ENCODE results near the gene GRAP.
"Not testable (repeated sequence)": the region's sequence is repeated elsewhere in the genome, so short reads cannot be mapped to it uniquely, and the experiment has no call there.

The GRAP gene

GRCh38 chr17:19030771-19031449, 15.8 kb downstream of the GRAP start:
- not testable (repeated sequence) for H3K9me3 Mint-ChIP-seq

DNA sequence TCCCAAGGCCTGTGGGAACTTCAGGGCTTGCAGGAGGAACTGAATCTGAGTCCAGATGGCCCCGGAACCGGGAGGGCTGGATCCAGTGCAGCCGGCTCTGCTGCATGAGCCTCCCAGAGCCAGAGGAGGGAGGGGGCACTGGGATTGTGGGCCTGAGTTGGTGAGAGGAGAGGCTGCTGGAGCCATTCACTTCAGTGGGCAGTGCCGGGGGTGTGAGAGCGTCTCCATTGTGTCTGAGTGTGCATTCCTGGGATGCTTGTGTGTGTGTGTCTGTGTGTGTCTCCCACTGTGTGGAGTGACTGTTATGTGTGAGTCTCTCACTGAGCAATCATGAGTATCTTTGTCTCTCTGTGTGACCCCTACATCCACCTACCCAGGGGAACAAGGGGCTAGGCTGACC, 17.0 kb downstream of the GRAP start:
- not testable (repeated sequence) for H3K4me3 Mint-ChIP-seq; H3K27me3 Mint-ChIP-seq; H3K9me3 Mint-ChIP-seq; H3K27ac Mint-ChIP-seq; ATAC-seq (ENCODE audit: low read depth); H3K36me3 Mint-ChIP-seq; H3K4me1 Mint-ChIP-seq; DNase-seq (ENCODE audit: low spot score in 2 of 2)

More at GRCh38 chr17:19030771-19031449, 15.8 kb downstream of the GRAP start:
- not testable (repeated sequence) for H3K36me3 Mint-ChIP-seq; ATAC-seq (ENCODE audit: low read depth); DNase-seq (ENCODE audit: low spot score in 2 of 2); H3K27me3 Mint-ChIP-seq; H3K4me3 Mint-ChIP-seq; H3K4me1 Mint-ChIP-seq; H3K27ac Mint-ChIP-seq

DNA sequence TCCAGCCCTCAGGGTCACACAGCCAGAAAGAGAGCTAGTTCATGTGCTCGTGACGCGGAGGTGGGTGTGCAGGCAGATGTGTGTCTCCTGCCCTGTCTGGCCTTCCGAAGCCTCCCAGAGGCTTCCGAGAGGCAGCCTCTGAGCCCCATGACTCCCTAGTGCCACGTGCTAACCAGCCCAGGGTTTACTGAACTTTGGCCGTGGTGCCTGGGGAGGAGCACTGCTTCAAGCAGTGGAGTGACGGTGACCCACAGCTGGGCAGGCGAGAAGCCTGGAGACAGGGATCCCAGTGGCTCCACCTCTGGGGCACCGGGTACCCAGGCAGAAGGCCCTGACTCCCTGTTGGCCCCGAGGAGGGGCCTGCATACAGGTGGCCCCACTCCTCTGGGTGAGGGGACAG, 18.1 kb downstream of the GRAP start:
- not testable (repeated sequence) for DNase-seq (ENCODE audit: low spot score in 2 of 2); H3K4me3 Mint-ChIP-seq; ATAC-seq (ENCODE audit: low read depth); H3K27ac Mint-ChIP-seq; H3K27me3 Mint-ChIP-seq; H3K36me3 Mint-ChIP-seq; H3K9me3 Mint-ChIP-seq
- H3K4me1 Mint-ChIP-seq = peaks cover 11% of the 10 kb centered on the region

- Mint-ChIP-seq H3K4me1 (peaks cover 17% of the 10 kb centered on the region), H3K27me3 (no peaks in the 10 kb centered on the region), H3K36me3 (peaks cover 15% of the 10 kb centered on the region), H3K27ac (peak overlapping the region; percentile 87), H3K4me3 (no peak overlapping the region), H3K9me3 (no peaks in the 10 kb centered on the region)
- DNase-seq (ENCODE audit: low spot score in 2 of 2) (no peak), ATAC-seq (ENCODE audit: low read depth) (peak; percentile 22)
These were observed 22.4 kb downstream of the GRAP start for GRCh38 chr17:19024101-19025078.

DNA sequence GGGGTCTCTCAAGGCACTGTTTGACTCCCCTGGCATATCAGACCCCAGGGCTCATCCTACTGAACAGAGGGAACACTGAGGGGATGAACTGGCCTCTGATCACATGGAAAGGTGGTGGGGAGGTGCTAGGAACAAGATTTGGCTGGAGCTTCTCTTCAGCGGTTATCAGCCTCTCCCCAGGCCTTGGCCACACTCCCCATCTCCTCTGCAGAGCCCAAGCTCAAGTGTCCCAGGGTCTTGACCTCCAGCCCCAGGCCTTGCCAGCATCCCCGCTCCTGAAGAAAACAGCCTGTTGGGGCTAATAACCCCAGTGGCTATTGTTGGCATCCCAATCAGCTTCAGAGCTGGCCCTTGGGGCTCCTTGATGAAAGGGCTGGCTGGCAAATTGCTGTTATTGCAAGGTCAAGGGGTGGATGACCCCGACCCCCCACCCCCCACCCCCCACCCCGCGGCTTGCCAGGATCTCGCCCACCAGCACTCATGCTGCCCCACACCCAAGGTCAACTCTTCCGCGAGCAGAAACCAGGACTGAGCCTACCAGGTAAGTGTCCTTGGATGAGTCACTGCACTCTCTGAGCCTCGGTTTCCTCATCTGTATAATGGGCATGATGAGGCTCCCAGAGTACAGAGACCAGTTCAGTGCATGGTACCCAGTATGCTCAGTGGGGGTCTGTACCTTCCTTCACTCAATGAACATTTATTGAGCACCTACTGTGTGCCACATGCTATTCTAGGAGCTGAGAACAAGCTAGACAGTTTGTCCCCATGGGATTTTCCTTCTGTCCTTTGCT, 23.4 kb downstream of the GRAP start:
- ATAC-seq (ENCODE audit: low read depth) (no peak), DNase-seq (ENCODE audit: low spot score in 2 of 2) (no peak)
- Mint-ChIP-seq H3K9me3 (no peaks in the 10 kb centered on the region), H3K27me3 (no peaks in the 10 kb centered on the region), H3K27ac (no peak overlapping the region), H3K4me1 (peaks cover 24% of the 10 kb centered on the region), H3K36me3 (peaks cover 15% of the 10 kb centered on the region), H3K4me3 (no peak overlapping the region)

GRCh38 chr17:19022747-19023146, 24.0 kb downstream of the GRAP start:
- Mint-ChIP-seq H3K9me3 (no peaks in the 10 kb centered on the region), H3K4me3 (no peak overlapping the region), H3K36me3 (peaks cover 15% of the 10 kb centered on the region), H3K4me1 (peaks cover 24% of the 10 kb centered on the region), H3K27me3 (no peaks in the 10 kb centered on the region), H3K27ac (no peak overlapping the region)
- ATAC-seq (ENCODE audit: low read depth) (no peak), DNase-seq (ENCODE audit: low spot score in 2 of 2) (no peak)

- Mint-ChIP-seq H3K4me1 (peaks cover 25% of the 10 kb centered on the region), H3K27ac (no peak overlapping the region), H3K27me3 (no peaks in the 10 kb centered on the region), H3K9me3 (no peaks in the 10 kb centered on the region), H3K36me3 (peaks cover 15% of the 10 kb centered on the region), H3K4me3 (no peak overlapping the region)
- ATAC-seq (ENCODE audit: low read depth) = no peak
- DNase-seq (ENCODE audit: low spot score in 2 of 2) = no peak
These were observed 24.6 kb downstream of the GRAP start for GRCh38 chr17:19022128-19022527.

DNA sequence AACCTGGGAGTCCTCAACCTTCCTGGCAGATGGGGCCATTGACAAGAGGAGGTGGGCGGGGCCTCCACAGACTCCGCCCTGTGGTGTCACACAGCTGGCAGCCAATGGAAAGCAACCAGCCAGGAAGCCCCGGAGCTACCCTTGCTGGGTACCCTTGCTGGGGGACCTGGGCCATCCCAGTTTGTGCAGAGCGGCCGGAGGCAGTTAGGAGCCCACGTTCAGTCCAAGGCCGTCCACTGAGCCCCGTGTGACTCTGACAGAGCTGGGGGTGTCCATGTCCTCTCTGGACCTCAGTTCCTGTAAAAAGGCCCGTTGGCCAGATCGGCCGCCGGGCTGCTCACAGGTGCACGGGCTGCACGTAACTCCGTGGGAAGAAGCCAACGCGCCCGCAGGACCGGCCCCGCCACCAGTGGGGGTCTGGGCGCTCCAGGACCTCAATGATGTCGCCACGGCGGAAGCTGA, 25.1 kb downstream of the GRAP start:
- Mint-ChIP-seq H3K4me3 (no peak overlapping the region), H3K9me3 (no peaks in the 10 kb centered on the region), H3K4me1 (peaks cover 30% of the 10 kb centered on the region), H3K36me3 (peaks cover 15% of the 10 kb centered on the region), H3K27ac (no peak overlapping the region), H3K27me3 (peaks cover 3% of the 10 kb centered on the region)
- ATAC-seq (ENCODE audit: low read depth) (peak; percentile 55), DNase-seq (ENCODE audit: low spot score in 2 of 2) (no peak)

DNA sequence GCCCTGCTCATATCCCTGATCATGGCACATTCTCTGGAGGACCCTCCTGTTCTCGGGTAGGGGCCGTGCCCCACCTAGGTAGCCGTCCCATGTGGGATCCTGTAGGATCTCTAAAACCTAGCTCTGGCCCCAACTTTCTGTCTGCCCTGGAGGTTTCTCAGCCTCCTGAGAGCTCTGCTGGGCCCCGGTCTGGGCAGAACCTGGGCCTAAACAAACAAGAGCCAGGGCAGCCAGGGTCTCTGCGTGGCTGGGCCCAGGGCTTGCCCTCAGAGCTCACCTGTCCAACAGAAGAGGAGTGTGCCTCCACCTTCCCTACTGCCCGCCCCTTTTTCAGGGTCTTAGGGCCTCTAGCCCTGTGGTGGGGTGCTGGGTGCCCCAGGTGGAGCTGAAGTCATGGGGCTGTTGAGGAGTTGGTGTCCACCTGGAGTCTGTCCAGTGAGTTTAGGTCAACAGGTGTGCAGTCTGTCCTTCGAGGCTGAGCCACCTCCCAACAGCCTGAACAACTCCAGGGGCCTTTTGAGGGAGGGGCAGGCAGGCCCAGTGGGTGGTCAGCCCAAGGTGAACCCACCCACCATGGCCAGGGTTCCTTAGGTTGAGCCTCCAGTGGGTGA, 25.6 kb downstream of the GRAP start:
- ATAC-seq (ENCODE audit: low read depth); H3K4me3 Mint-ChIP-seq; H3K9me3 Mint-ChIP-seq; H3K27me3 Mint-ChIP-seq; DNase-seq (ENCODE audit: low spot score in 2 of 2): not testable (repeated sequence)
- peaks cover 30% of the 10 kb centered on the region for H3K4me1 Mint-ChIP-seq
- peaks cover 15% of the 10 kb centered on the region for H3K36me3 Mint-ChIP-seq
- H3K27ac Mint-ChIP-seq = peak overlapping the region; percentile 28

GRCh38 chr17:19020016-19020415, 26.7 kb downstream of the GRAP start:
- H3K4me3 Mint-ChIP-seq = no peak overlapping the region
- peak overlapping the region; percentile 46 for H3K27ac Mint-ChIP-seq
- DNase-seq (ENCODE audit: low spot score in 2 of 2) (no peak), ATAC-seq (ENCODE audit: low read depth) (no peak)
- H3K27me3 Mint-ChIP-seq = peaks cover 5% of the 10 kb centered on the region
- H3K4me1 Mint-ChIP-seq = peaks cover 33% of the 10 kb centered on the region
- no peaks in the 10 kb centered on the region for H3K9me3 Mint-ChIP-seq
- H3K36me3 Mint-ChIP-seq = peaks cover 15% of the 10 kb centered on the region

GRCh38 chr17:19019041-19019941, 27.5 kb downstream of the GRAP start:
- H3K27ac Mint-ChIP-seq = peak overlapping the region; percentile 53
- DNase-seq (ENCODE audit: low spot score in 2 of 2) (no peak), ATAC-seq (ENCODE audit: low read depth) (no peak)
- peaks cover 5% of the 10 kb centered on the region for H3K27me3 Mint-ChIP-seq
- H3K4me1 Mint-ChIP-seq = peaks cover 27% of the 10 kb centered on the region
- H3K36me3 Mint-ChIP-seq = peaks cover 10% of the 10 kb centered on the region
- H3K9me3 Mint-ChIP-seq = no peaks in the 10 kb centered on the region
- H3K4me3 Mint-ChIP-seq = no peak overlapping the region

GRCh38 chr17:19018600-19018950, 28.2 kb downstream of the GRAP start:
- no peak for DNase-seq (ENCODE audit: low spot score in 2 of 2)
- Mint-ChIP-seq H3K36me3 (peaks cover 7% of the 10 kb centered on the region), H3K4me3 (no peak overlapping the region), H3K4me1 (peaks cover 23% of the 10 kb centered on the region), H3K9me3 (no peaks in the 10 kb centered on the region), H3K27ac (no peak overlapping the region), H3K27me3 (peaks cover 5% of the 10 kb centered on the region)
- ATAC-seq (ENCODE audit: low read depth) = no peak
